HCT116 (cell line): Measurements from ENCODE around the gene SHROOM3. TPM values are rescaled to one million over a fixed set of nuclear protein-coding genes. Genes with fewer than 3 reads are reported as not detected.

ENCODE experiments used
- ATAC-seq: fragments of 200-7000 bp; cut with Tn5 transposase; 2 replicates; pipeline ENCODE4 v1.9.1; 2020; ENCODE audit warnings: mild to moderate bottlenecking, moderate library complexity
- BruUV-seq: library from RNA; stranded (reverse); fragments of 400-500 nt; replicated peaks from 2 replicates; lab custom pipeline; 2021; lab: Mats Ljungman, UMichigan
- CTCF ChIA-PET: fragments of 300-600 bp; sonication (Branson Sonifier 250); formaldehyde crosslinking; loops from one replicate; lab custom pipeline; 2021; ENCODE audit warnings: antibody characterized with exemption; lab: Charles Lee
- POLR2A ChIA-PET: fragments of 300-600, 350-600 bp; sonication (Branson Sonifier 250); formaldehyde crosslinking; loops from one replicate; lab custom pipeline; 2021; ENCODE audit warnings: antibody characterized with exemption; lab: Charles Lee
- RAD21 ChIA-PET, 2 experiments: fragments of 300-600 bp; sonication (Branson Sonifier 250); formaldehyde crosslinking; loops; one replicate each; lab custom pipeline; 2023; ENCODE audit warnings: low total read pairs in 2 of 2; ENCODE audit not compliant: uncharacterized antibody in 2 of 2, unreplicated experiment in 2 of 2, low non-redundant PET in 1 of 2; lab: Charles Lee
- DNase-seq: peaks from one replicate; pipeline ENCODE4 v3.0.0-alpha.2; 2010; ENCODE audit warnings: low read depth, low spot score
- H2AFZ ChIP-seq: fragments of 200-600 bp; shearing (Covaris generic), sonication (generic); 2 replicates; pipeline ENCODE4 v1.6.1; 2017; ENCODE audit warnings: low read depth, mixed run types, mixed read lengths, antibody characterized with exemption, low read length; ENCODE audit not compliant: poor library complexity, severe bottlenecking
- H3K27ac ChIP-seq: 2 replicates; pipeline ENCODE4 v1.5.1; 2012; ENCODE audit warnings: low read depth, low read length
- H3K27me3 ChIP-seq: fragments of 200-600 bp; sonication (generic); 2 replicates; pipeline ENCODE4 v1.6.1; 2016; ENCODE audit warnings: mixed run types, low read length, mixed read lengths; ENCODE audit not compliant: insufficient read depth
- H3K36me3 ChIP-seq, 2 experiments: fragments of 200-500 bp in 1 of 2; fragments of 200-600 bp in 1 of 2; sonication (Bioruptor generic) in 1 of 2; sonication (generic) in 1 of 2; 2 replicates each; pipeline versions ENCODE4 v1.5.1 to v1.6.1; 2014 to 2016; ENCODE audit warnings: low read length in 2 of 2, inconsistent platforms in 1 of 2, mixed read lengths in 1 of 2, mixed run types in 1 of 2; ENCODE audit not compliant: insufficient read depth in 2 of 2, control insufficient read depth in 1 of 2
- H3K4me1 ChIP-seq, 2 experiments: fragments of 200-600 bp in 1 of 2; sonication (generic) in 1 of 2; 2 replicates each; pipeline versions ENCODE4 v1.5.1 to v1.6.1; 2012 to 2017; ENCODE audit warnings: low read length in 2 of 2, inconsistent platforms in 1 of 2, mild to moderate bottlenecking in 1 of 2, mixed read lengths in 1 of 2, mixed run types in 1 of 2, moderate library complexity in 1 of 2; ENCODE audit not compliant: insufficient read depth in 2 of 2, control insufficient read depth in 1 of 2
- H3K4me2 ChIP-seq: fragments of 200-600 bp; sonication (generic); 2 replicates; pipeline ENCODE4 v1.6.1; 2017; ENCODE audit warnings: mixed run types, low read length, mixed read lengths
- H3K4me3 ChIP-seq, 2 experiments: fragments of 200-600 bp in 1 of 2; sonication (generic) in 1 of 2; replicated peaks in 1 of 2; 2 replicates each; pipeline ENCODE4 v1.5.1; 2011 to 2016; ENCODE audit warnings: low read length in 2 of 2, control low read depth in 1 of 2, low read depth in 1 of 2, mild to moderate bottlenecking in 1 of 2, mixed read lengths in 1 of 2, mixed run types in 1 of 2
- H3K79me2 ChIP-seq: fragments of 200-600 bp; sonication (generic); 2 replicates; pipeline ENCODE4 v1.6.1; 2017; ENCODE audit warnings: mild to moderate bottlenecking, mixed run types, low read length, moderate library complexity, mixed read lengths; ENCODE audit not compliant: insufficient read depth
- H3K9ac ChIP-seq: fragments of 200-600 bp; sonication (generic); 2 replicates; pipeline ENCODE4 v1.6.1; 2016; ENCODE audit warnings: low read length, mixed read lengths
- H3K9me2 ChIP-seq: fragments of 200-600 bp; sonication (generic), shearing (Covaris generic); 2 replicates; pipeline ENCODE4 v1.6.1; 2017; ENCODE audit warnings: mixed run types, mild to moderate bottlenecking, moderate library complexity; ENCODE audit not compliant: insufficient read depth
- H3K9me3 ChIP-seq, 2 experiments: fragments of 200-500 bp in 1 of 2; fragments of 200-600 bp in 1 of 2; sonication (Bioruptor generic) in 1 of 2; sonication (generic) in 1 of 2; 2 replicates each; pipeline ENCODE4 v1.6.1; 2014 to 2017; ENCODE audit warnings: low read length in 2 of 2, mixed read lengths in 2 of 2, inconsistent platforms in 1 of 2, low read depth in 1 of 2, mild to moderate bottlenecking in 1 of 2, mixed run types in 1 of 2, moderate library complexity in 1 of 2; ENCODE audit not compliant: control insufficient read depth in 1 of 2, insufficient read depth in 1 of 2
- H4K20me1 ChIP-seq: fragments of 200-600 bp; sonication (generic), shearing (Covaris generic); 2 replicates; pipeline ENCODE4 v1.6.1; 2017; ENCODE audit warnings: mixed run types, mild to moderate bottlenecking, moderate library complexity; ENCODE audit not compliant: insufficient read depth
- CBX3 ChIP-seq: IDR thresholded peaks from 2 replicates; pipeline ENCODE4 v1.6.1; 2012; ENCODE audit warnings: low read depth
- CEBPB ChIP-seq: IDR thresholded peaks from 2 replicates; pipeline ENCODE4 v1.6.1; 2012; ENCODE audit warnings: low read depth
- ELF1 ChIP-seq: IDR thresholded peaks from 2 replicates; pipeline ENCODE4 v1.6.1; 2012; ENCODE audit warnings: low read depth, borderline replicate concordance
- EZH2 ChIP-seq: fragments of 200-600 bp; sonication (generic); IDR thresholded peaks from 2 replicates; pipeline ENCODE4 v1.6.1; 2017; ENCODE audit warnings: antibody characterized with exemption, mixed run types
- EZH2phosphoT487 ChIP-seq: fragments of 200-600 bp; IDR thresholded peaks from 2 replicates; pipeline ENCODE4 v1.6.1; 2018; ENCODE audit warnings: antibody characterized with exemption, borderline replicate concordance
- JUND ChIP-seq: IDR thresholded peaks from 2 replicates; pipeline ENCODE4 v1.6.1; 2012
- POLR2A ChIP-seq: IDR thresholded peaks from 2 replicates; pipeline ENCODE4 v1.7.0; 2011; ENCODE audit warnings: borderline replicate concordance; ENCODE audit not compliant: insufficient read depth, insufficient read length; ENCODE audit errors: extremely low read depth
- POLR2AphosphoS5 ChIP-seq: IDR thresholded peaks from 2 replicates; pipeline ENCODE4 v1.6.1; 2011; ENCODE audit warnings: mild to moderate bottlenecking, low read depth, low read length, moderate library complexity
- TCF7L2 ChIP-seq: IDR thresholded peaks from 2 replicates; pipeline ENCODE4 v1.7.0; 2011; ENCODE audit warnings: borderline replicate concordance, inconsistent platforms; ENCODE audit not compliant: insufficient read depth, insufficient read length; ENCODE audit errors: extremely low read depth
- YY1 ChIP-seq: IDR thresholded peaks from 2 replicates; pipeline ENCODE4 v1.6.1; 2011; ENCODE audit warnings: low read length, low read depth, moderate library complexity, mild to moderate bottlenecking; ENCODE audit not compliant: insufficient replicate concordance; ENCODE audit errors: extremely low read depth
- ZNF274 ChIP-seq: fragments of 200-500 bp; sonication (Bioruptor generic); IDR thresholded peaks from 2 replicates; pipeline ENCODE4 v1.6.1; 2014; ENCODE audit warnings: mild to moderate bottlenecking, low read depth, low read length, inconsistent platforms
- intact Hi-C: fragments of 100-400 bp; cut with micrococcal nuclease; formaldehyde crosslinking; loops from 2 replicates; pipeline ENCODE4 v1.10.0; 2022
- total RNA-seq: library from RNA; stranded (reverse); gene quantifications from one replicate; pipeline ENCODE4 v1.2.1, GENCODE V29; 2021; ENCODE audit not compliant: unreplicated experiment
- TF ChIP-seq, protein P1 (sequence below): IDR thresholded peaks from 2 replicates; pipeline ENCODE4 v1.6.1; 2012
- TF ChIP-seq, protein P2 (sequence below), 3 experiments: fragments of 200-600 bp in 1 of 3; sonication (generic) in 1 of 3; IDR thresholded peaks in 2 of 3; conservative IDR thresholded peaks in 1 of 3; 2 replicates each; pipeline ENCODE4 v1.5.1; 2012 to 2017; ENCODE audit warnings: low read depth in 2 of 3, low read length in 2 of 3, antibody characterized with exemption in 1 of 3, borderline replicate concordance in 1 of 3, control low read depth in 1 of 3, mild to moderate bottlenecking in 1 of 3, mixed read lengths in 1 of 3, mixed run types in 1 of 3, moderate library complexity in 1 of 3; ENCODE audit not compliant: insufficient read depth in 1 of 3
- TF ChIP-seq, protein P3 (sequence below): IDR thresholded peaks from 2 replicates; pipeline ENCODE4 v1.6.1; 2011; ENCODE audit warnings: mild to moderate bottlenecking, low read length, moderate library complexity; ENCODE audit not compliant: insufficient replicate concordance; ENCODE audit errors: extremely low read depth

SHROOM3 gene
- total RNA-seq, 1 experiment from 2014 or later, result 22.5 TPM

DNA sequence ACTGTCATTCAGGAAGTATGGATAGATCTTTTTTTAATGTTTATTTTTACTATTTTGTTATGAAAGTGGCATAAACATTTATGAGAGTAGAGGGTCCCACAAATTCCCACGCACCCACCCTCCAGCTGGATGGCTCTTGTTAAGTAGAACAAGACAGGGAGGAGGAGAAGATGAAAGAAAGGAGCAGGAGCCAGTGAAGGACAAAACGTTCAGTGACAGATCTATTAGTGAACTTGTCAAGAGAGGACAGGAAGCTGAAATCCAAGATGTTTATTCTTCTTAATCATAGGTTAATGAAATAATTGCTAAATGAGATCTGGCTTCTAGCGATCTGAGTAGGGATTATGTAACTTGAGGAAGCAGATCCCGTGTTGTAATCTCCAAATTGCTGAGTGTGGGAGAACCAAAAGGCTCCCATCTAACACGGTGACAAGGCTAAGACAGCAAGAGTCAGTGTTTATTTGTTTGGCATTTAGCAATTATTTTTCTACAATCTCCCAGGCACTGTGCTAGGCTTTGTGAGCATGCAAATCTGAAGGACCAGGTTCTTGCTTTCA lies 162.5 kb downstream of the SHROOM3 start:
- no peak overlapping the region for H2AFZ ChIP-seq
- no peak overlapping the region for H3K27ac ChIP-seq
- no peaks in the 10 kb centered on the region for H3K9me3 ChIP-seq
- DNase-seq (no peak), ATAC-seq (no peak)
- ChIA-PET CTCF (no interaction called here), RAD21 (no interaction called here), POLR2A (no interaction called here)
- H4K20me1 ChIP-seq, result no peaks in the 10 kb centered on the region
- intact Hi-C loops, result no loop called here
- TF ChIP-seq, protein P1, sequence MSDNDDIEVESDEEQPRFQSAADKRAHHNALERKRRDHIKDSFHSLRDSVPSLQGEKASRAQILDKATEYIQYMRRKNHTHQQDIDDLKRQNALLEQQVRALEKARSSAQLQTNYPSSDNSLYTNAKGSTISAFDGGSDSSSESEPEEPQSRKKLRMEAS, result no peak
- TF ChIP-seq CBX3 (no peak), TCF7L2 (no peak), CEBPB (no peak), JUND (no peak), YY1 (no peak), EZH2 (no peak), EZH2phosphoT487 (no peak), POLR2A (no peak), POLR2AphosphoS5 (no peak)
- H3K4me2 ChIP-seq, result no peak overlapping the region
- no TSS peak for BruUV-seq
- no peak overlapping the region for H3K4me3 ChIP-seq
- peaks cover 0 to 7% of the 10 kb centered on the region in 2 experiments; a peak in 1 of 4 replicates for H3K4me1 ChIP-seq
- H3K79me2 ChIP-seq, result no peaks in the 10 kb centered on the region
- H3K9ac ChIP-seq, result no peak overlapping the region
- H3K9me2 ChIP-seq, result no peaks in the 10 kb centered on the region; the same call in 1 of the 2 replicates
- H3K36me3 ChIP-seq, result no peaks in the 10 kb centered on the region
- no peaks in the 10 kb centered on the region for H3K27me3 ChIP-seq

DNA sequence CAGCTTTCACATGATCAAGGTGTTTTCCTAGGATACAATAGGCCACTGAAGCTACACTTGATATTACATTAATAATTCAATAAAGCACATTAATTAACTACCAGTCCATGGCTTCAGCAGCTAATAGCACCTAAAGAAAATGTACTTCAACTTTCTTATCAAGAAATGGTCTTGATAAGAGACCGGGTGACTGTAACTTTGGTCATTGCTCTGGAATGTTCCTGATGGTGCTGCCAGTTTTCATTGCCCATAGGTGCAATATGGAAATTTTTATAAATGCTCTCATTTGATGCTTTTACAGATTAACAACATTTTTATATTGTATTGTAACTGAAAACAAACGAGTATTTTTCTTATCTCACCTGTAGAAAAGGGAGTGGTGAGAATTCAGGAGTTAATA lies 165.4 kb downstream of the SHROOM3 start:
- RAD21 ChIA-PET, result no interaction called here
- no TSS peak for BruUV-seq

More for the DNA sequence above, 165.4 kb downstream of the SHROOM3 start:
- Histone ChIP-seq H3K36me3 (no peaks in the 10 kb centered on the region), H3K9me2 (no peaks in the 10 kb centered on the region; the same call in 1 of the 2 replicates), H2AFZ (no peak overlapping the region), H3K9ac (no peak overlapping the region), H3K79me2 (no peaks in the 10 kb centered on the region), H3K27me3 (no peaks in the 10 kb centered on the region), H4K20me1 (no peaks in the 10 kb centered on the region), H3K9me3 (no peaks in the 10 kb centered on the region), H3K4me1 (peaks cover 0 to 7% of the 10 kb centered on the region in 2 experiments; a peak in 1 of 4 replicates), H3K4me3 (no peak overlapping the region), H3K4me2 (no peak overlapping the region), H3K27ac (no peak overlapping the region)
- CTCF ChIA-PET, result no interaction called here
- intact Hi-C loops, result no loop called here
- TF ChIP-seq, protein P2, sequence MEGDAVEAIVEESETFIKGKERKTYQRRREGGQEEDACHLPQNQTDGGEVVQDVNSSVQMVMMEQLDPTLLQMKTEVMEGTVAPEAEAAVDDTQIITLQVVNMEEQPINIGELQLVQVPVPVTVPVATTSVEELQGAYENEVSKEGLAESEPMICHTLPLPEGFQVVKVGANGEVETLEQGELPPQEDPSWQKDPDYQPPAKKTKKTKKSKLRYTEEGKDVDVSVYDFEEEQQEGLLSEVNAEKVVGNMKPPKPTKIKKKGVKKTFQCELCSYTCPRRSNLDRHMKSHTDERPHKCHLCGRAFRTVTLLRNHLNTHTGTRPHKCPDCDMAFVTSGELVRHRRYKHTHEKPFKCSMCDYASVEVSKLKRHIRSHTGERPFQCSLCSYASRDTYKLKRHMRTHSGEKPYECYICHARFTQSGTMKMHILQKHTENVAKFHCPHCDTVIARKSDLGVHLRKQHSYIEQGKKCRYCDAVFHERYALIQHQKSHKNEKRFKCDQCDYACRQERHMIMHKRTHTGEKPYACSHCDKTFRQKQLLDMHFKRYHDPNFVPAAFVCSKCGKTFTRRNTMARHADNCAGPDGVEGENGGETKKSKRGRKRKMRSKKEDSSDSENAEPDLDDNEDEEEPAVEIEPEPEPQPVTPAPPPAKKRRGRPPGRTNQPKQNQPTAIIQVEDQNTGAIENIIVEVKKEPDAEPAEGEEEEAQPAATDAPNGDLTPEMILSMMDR (IDR thresholded peaks at IDR 0.05 in 2 of 3, conservative IDR thresholded peaks at IDR 0.05 in 1 of 3; ENCODE audit: borderline replicate concordance in 1 of 3, insufficient read depth in 1 of 3, low read depth in 2 of 3, low read length in 2 of 3), result no peak
- no peak for TF ChIP-seq ZNF274
- no peak for TF ChIP-seq POLR2AphosphoS5
- TF ChIP-seq, protein P3, sequence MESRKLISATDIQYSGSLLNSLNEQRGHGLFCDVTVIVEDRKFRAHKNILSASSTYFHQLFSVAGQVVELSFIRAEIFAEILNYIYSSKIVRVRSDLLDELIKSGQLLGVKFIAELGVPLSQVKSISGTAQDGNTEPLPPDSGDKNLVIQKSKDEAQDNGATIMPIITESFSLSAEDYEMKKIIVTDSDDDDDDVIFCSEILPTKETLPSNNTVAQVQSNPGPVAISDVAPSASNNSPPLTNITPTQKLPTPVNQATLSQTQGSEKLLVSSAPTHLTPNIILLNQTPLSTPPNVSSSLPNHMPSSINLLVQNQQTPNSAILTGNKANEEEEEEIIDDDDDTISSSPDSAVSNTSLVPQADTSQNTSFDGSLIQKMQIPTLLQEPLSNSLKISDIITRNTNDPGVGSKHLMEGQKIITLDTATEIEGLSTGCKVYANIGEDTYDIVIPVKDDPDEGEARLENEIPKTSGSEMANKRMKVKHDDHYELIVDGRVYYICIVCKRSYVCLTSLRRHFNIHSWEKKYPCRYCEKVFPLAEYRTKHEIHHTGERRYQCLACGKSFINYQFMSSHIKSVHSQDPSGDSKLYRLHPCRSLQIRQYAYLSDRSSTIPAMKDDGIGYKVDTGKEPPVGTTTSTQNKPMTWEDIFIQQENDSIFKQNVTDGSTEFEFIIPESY, result no peak
- no peak for TF ChIP-seq ELF1
- no peak for TF ChIP-seq JUND
- POLR2A ChIA-PET, result no interaction called here
- ATAC-seq, result no peak
- no peak for DNase-seq
